ENCODE results near the gene OTULIN. TPM values are rescaled to one million over a fixed set of nuclear protein-coding genes. Genes with fewer than 3 reads are reported as not detected.

The OTULIN gene
- total RNA-seq, 2 donors from 2014 or later = 19.7 to 37.6 TPM

DNA sequence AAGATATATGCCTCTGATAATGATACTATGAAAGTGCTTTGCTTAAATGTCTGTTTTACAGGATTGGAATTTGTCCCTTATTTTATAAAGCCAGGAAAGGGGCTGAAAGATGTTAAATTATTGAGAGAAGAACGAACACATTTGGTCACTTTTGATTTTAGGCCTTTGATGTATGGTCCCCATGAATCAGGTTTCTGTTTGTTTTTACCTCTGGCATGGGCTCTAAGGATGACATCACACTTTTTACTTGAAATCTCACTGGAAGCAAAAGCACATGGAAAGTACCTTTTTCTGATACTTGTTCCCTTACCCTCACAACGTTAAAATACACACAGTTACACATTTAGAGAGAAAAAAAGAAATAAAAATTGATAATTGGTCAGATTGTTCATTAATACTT, 6.9 kb downstream of the OTULIN start:
- intact Hi-C loops (cut with DNase I) = no loop called here
- WGBS, 2 donors = 19 to 28% methylated on average over 2 of the region's 2 CpGs
- peak; percentile 60 for ATAC-seq
- TF ChIP-seq, protein P1, sequence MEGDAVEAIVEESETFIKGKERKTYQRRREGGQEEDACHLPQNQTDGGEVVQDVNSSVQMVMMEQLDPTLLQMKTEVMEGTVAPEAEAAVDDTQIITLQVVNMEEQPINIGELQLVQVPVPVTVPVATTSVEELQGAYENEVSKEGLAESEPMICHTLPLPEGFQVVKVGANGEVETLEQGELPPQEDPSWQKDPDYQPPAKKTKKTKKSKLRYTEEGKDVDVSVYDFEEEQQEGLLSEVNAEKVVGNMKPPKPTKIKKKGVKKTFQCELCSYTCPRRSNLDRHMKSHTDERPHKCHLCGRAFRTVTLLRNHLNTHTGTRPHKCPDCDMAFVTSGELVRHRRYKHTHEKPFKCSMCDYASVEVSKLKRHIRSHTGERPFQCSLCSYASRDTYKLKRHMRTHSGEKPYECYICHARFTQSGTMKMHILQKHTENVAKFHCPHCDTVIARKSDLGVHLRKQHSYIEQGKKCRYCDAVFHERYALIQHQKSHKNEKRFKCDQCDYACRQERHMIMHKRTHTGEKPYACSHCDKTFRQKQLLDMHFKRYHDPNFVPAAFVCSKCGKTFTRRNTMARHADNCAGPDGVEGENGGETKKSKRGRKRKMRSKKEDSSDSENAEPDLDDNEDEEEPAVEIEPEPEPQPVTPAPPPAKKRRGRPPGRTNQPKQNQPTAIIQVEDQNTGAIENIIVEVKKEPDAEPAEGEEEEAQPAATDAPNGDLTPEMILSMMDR (IDR thresholded peaks at IDR 0.05) = no peak
- no peak for TF ChIP-seq POLR2A (IDR thresholded peaks at IDR 0.05)
- no peak for DNase-seq
- no peaks in the 10 kb centered on the region for H3K9me3 ChIP-seq
- H3K4me1 ChIP-seq = peaks cover 57% of the 10 kb centered on the region
- H3K27me3 ChIP-seq = no peaks in the 10 kb centered on the region
- H3K4me3 ChIP-seq = no peak overlapping the region
- H3K27ac ChIP-seq = peak overlapping the region in 2 of 4 donors; percentile 13 to 58
- no peaks in the 10 kb centered on the region for H3K36me3 ChIP-seq (replicated peaks in 1 of 2; ENCODE audit: insufficient read depth in 1 of 2, low read depth in 2 of 2)

DNA sequence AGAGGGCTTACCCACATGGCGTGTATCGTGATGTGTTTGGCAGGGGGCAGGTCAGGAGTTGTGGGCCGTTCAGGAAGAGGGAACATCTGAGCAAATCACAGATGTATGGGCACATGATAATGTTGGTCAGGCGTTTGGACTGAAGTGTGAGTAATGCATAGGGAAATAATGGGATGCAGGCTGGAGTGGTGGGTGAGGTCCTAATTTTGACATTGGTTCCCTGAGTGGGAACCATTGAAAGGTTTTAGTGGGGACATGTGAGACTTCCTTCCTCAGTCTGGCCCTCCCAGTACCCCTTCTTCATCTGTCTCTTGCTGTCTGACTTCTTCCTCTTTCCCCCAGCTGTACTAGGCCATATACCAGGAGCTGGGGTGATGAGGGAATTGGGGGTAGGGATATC, 7.6 kb downstream of the OTULIN start:
- H3K4me3 ChIP-seq = no peak overlapping the region
- H3K27me3 ChIP-seq = no peaks in the 10 kb centered on the region
- 62 to 67% methylated on average over 4 of the region's 4 CpGs for WGBS, 2 donors
- intact Hi-C loops (cut with DNase I) = no loop called here
- peak overlapping the region in 1 of 4 donors; percentile 58 for H3K27ac ChIP-seq
- peak in 1 of 4 donors; percentile 30 for DNase-seq
- TF ChIP-seq, protein P1 (IDR thresholded peaks at IDR 0.05) = no peak
- no peak for TF ChIP-seq POLR2A (IDR thresholded peaks at IDR 0.05)
- H3K9me3 ChIP-seq = no peaks in the 10 kb centered on the region
- no peaks in the 10 kb centered on the region for H3K36me3 ChIP-seq (replicated peaks in 1 of 2; ENCODE audit: insufficient read depth in 1 of 2, low read depth in 2 of 2)
- ATAC-seq = no peak
- H3K4me1 ChIP-seq = peaks cover 53% of the 10 kb centered on the region

DNA sequence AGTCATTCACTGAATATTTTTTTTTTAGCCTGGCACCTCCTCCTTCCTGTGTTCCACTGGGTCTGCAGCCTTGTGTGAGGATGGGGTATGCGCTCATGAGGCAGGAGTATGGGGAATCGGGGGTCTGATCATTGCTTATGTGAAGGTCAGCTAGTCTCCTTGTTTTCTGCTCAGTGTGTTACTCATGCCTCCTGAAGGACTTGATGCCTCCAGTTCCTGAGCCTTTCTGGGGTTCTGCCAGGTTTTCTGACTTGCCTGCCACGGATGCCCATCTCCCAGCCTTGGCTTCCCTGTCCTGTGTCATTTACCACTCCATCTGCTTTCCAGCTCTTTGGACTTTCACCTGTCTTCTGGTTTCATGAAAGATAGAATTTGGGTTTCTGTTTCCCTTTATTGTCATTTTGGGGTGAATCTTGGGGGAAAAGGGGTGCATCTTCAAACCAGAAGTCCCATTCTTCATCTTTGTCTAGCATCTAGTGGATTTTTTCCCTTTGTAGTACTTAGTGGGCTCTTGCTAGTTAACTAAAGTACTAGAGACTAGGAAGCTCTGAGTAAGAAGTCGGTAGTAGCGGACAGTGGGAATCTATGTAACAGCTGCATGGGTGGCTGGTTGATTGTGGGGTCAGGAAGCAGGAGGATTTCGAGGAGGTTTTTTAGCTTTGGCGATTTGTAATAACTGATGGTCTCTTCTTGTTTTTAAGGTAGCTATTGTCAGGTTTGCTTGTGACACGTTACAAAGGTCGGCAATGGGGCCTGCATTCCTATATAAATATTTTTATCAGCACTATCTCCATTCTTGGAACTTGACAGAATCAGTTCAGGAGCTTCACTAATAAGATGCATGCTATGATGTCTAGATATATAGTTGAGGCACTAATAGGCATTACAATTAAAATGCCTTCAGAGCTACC, 8.2 kb downstream of the OTULIN start:
- ATAC-seq (no peak), DNase-seq (no peak)
- H3K4me1 ChIP-seq = peaks cover 47% of the 10 kb centered on the region
- intact Hi-C loops (cut with DNase I) = no loop called here
- H3K27ac ChIP-seq = peak overlapping the region in 1 of 4 donors; percentile 58
- WGBS, 2 donors = 76 to 79% methylated on average over 9 of the region's 9 CpGs
- no peaks in the 10 kb centered on the region for H3K9me3 ChIP-seq
- H3K4me3 ChIP-seq = no peak overlapping the region
- H3K27me3 ChIP-seq = no peaks in the 10 kb centered on the region
- no peaks in the 10 kb centered on the region for H3K36me3 ChIP-seq (replicated peaks in 1 of 2; ENCODE audit: insufficient read depth in 1 of 2, low read depth in 2 of 2)
- TF ChIP-seq, protein P1 (IDR thresholded peaks at IDR 0.05) = no peak
- no peak for TF ChIP-seq POLR2A (IDR thresholded peaks at IDR 0.05)

DNA sequence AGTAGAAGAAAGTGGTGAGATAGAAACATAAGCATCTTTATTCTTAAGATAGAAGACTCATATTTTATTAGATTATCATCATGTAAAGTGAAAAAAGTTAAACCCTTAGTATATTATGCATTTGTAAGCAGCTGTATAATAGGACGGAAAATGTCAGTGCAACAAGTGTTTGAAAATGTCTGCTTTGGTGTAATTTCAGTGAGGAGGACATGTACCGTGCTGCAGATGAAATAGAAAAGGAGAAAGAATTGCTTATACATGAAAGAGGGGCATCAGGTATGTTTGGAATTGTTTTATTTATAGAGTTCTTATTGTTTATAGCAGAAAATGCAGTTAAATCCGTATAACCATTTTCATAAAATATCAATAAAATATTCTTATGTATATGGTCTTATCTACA, 8.9 kb downstream of the OTULIN start:
- H3K4me1 ChIP-seq = peaks cover 45% of the 10 kb centered on the region
- DNase-seq = no peak
- no peaks in the 10 kb centered on the region for H3K27me3 ChIP-seq
- ATAC-seq = no peak
- intact Hi-C loops (cut with DNase I) = no loop called here
- H3K36me3 ChIP-seq (replicated peaks in 1 of 2; ENCODE audit: insufficient read depth in 1 of 2, low read depth in 2 of 2) = no peaks in the 10 kb centered on the region
- no peak overlapping the region for H3K27ac ChIP-seq
- WGBS, 2 donors = 88 to 90% methylated on average over 3 of the region's 3 CpGs
- H3K4me3 ChIP-seq = no peak overlapping the region
- TF ChIP-seq, protein P1 (IDR thresholded peaks at IDR 0.05) = no peak
- TF ChIP-seq POLR2A (IDR thresholded peaks at IDR 0.05) = no peak
- no peaks in the 10 kb centered on the region for H3K9me3 ChIP-seq
